Stimulated activated CD4-positive, alpha-beta T cell treated with anti-CD3 and anti-CD28 coated beads, Interleukin-4, amount 100 ng/mL, for 1 hour (primary cell): ENCODE data around the gene MYOM3.

ENCODE experiments used
- DNase-seq: peaks from one replicate; pipeline ENCODE4 v3.0.0-alpha.2; 2020

Gene MYOM3

DNA sequence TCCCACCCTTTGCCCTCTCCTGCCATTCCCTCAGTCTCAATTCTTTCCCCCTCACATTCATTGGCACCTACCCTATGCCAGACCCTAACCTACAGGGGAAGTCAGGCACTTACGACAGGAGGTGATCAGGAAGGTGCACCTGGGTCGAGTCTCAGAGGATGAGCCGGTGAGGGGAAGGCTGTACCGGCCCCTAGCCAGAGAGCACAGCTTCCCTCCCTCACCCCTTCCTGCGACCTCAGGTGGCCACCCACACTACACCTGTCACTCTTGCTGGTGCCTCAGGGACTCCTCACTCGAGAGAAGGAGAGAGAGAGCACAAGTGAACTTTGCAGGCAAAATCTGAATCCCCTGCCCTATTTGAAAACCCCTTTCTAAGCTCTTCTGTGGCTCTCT lies 1.7 kb upstream of the MYOM3 start:
- DNase-seq = no peak

DNA sequence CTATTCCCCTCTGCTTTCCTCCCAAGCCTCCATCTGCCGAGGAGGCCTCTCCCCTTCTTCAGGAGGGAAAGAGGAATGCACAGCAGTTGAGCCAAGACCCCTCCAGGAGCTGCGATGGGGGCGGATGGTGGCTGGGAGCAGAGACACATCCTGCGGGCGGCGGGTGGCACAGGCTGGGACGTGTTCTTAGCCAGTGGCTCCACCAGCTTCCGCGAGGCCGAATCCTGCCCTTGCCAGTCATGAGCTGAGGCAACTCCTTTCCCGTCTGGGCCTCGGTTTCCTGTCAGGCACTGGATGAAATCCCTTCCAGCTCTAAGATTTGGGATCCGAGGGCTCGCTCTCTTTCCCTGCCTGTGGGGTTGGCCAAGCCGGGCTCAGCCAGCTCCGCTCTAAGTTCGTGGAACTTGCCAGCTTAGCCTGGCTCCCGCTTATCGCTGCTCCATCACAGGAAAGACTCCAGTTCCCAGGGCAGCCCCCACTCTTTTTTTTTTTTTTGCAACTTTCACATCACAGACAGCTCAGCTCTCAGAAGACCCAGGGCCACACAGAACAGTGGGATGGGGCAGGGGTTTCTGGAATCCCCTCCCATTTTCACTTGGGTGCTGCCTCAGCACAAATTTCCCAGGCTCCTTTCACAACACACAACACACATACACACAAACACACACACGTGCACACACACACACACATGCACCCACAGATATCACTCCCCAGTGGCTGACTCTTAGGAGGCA lies 506 bp downstream of the MYOM3 start:
- no peak for DNase-seq

DNA sequence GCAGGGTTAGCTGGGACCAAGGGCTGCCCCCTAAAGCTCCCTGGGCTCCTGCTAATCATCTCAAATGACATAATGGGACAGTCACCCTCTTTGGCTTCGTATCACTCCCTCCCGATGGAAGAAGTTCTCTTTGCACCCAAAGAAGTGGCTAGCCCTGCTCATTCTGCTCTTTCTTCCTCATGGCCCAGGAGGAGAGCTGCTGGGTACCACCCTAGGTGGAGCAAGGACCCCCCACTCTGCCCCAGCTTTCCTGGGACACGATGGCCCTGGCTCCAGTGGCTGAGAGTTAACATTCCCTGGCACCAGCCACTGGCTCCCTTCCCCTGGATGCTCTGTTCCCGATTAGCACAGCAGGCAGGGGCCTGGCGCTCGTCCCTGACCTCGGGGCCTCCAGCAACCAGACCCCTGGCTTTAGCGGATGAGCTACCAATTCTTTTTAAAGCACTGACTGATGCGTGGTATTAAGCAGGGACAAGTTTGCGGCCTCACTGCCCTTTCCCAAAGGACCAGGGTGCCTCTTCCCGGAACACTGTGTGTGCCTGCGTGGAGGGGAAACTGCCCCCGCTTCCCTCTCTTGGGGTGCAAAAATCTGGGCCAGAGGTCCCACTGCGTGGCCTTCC lies 1.2 kb downstream of the MYOM3 start:
- no peak for DNase-seq

DNA sequence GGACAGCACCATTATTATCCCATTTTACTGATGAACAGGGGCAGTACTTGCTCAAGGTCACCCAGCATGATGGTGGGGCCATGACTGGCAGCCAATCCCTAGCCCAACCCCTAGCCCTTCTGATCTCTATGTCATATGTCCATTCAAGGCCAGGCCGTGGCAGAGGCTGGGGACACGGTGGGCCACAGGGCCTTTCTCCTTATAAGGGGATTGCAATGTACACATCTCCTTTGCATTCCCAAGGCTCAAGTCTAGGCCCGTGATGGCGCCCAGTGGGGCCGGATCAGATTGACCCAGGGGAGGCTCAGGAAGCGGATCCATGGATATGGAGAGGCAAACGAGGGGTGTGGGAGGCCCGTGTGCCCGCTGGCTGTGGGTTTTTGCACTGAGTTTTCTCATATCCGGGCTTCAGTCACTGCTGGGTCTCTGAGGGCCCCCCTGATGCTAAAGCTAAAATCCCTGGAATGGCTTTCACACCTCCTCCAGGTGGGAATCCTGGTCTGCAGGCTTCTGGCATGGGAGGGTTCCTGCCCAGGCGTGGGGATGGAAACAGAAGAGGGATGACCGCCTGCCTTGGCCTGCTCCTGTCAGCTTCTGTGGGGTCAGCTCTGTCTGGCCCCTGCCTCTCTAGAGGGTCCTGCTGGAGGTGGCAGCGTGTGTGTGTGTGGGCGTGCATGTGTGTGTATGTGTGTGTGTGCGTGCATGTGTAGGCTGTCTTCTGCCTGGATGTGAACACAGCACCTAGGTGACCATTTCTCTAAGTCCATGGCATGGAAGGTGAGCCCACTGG lies 2.1 kb downstream of the MYOM3 start:
- DNase-seq = no peak

DNA sequence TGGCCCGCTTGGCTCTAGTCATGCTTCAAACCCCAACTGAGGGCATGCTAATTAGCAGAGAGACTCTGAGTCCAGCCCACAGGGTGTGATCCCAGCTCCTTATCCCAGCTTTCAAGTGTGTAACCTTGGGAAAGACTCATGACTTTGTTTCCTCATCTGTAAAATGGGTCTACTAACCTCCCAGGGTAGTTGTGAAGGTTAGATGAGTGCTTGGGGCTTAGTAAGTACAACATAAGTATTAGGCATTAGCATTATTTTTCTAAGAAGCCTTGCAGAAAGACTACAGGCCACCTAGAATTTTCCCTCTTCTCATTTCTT lies 2.8 kb downstream of the MYOM3 start:
- no peak for DNase-seq

DNA sequence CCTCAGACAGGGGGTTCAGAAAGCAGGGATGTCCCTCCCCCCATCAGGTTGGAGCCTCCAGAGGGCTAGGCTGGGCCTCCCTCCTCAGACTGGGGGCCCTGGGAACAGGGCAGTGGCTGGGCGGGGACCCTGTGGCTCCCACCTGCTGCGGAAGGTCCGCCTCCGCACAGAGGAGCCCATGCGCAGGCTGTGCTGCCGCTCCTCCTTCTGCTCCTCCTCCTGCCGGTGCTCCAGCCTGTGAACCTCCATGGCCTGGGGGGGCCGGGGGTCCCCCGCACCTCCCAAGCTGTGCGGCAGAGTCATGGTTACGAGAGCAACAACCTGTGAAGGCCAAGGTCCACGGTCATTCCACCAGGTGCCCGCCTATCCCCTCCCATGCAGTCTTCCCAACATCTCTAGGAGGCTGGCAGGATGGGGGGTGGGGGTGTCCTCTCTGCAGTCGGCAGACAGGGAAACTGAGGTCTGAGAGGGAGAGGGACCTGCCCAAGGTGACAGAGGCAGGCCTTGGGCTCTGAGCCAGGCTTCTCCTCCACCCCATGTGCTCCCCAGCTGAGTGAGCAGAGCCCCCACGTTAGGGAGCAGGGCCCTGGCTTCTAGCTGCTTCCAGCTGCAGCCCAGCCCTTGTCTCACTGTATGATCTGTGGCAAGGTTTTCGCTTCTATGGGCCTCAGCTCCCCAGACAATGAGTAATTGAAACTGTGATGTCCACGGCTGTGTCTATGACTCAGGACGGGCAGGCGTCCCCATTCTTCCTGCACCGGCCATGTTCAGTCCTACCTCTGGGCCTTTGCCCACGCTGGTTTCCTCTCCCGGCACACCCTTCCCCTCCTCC lies 3.4 kb downstream of the MYOM3 start:
- DNase-seq = no peak

DNA sequence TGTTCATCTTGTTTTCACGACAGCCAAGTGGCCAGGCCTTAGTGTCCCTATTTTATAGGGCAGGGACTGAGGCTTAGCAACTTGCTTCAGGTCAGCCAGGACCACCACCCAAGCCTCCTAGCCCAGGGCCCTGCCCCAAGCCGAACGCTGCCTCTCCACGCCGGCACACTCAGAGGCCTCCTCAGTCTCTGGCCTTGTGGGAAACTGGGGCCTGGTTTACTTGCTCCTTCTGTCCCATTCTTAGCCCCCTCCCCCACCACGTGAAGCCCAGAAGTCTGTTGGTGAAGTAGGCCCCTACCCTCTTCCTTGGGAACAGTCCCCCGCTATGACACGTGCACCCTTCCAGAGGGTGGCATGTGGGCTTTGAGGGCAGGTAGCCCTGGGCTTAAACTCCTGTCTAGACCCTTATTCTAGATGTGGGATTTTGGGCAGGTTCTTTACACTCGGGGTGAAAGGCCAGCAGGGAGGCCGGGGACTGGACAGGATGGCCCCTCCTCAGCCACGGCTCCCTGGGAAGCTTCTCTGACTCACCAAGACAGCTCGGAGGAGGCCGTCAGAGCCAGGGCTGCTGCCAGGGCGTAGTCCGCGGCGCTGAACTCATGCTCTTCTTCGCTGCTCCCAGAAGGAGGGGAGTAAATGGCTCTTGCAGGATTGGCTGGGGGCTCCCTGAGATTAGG lies 4.3 kb downstream of the MYOM3 start:
- no peak for DNase-seq

DNA sequence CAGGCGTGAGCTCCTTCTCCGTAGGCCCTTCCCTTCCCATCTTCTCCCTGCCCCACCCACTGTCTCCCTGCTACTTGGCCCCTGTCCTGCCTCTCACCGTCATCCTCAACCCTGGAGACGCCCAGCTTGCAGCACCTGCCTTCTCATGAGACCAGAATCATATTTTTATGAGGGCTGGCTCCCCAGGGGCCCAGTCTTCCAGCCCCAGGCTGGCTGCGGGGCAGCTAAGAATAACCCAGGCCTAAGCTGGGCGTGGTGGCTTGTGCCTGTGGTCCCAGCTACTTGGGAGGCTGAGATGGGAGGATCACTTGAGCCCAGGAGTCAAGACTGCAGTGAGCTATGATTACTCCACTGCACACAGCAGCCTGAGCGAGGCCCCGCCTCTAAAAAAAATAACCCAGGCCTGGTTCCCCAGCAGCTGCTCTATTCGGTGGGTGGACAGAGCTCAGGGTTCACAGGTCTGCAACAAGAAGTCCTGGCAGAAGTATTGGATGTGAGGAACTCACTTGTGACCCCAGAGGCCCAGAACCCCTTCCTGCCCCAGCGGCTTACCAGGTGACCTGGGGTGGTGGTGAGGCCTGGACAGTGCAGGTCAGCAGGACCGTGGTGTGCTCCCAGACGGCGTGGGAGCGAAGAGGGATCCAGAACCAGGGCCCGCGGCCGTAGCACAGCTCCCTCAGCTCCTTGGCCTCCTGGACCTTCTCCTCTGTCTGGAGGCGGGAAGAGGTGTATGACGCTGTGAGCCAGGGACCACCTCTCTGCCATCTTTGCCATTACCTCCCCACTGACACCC lies 6.4 kb downstream of the MYOM3 start:
- no peak for DNase-seq

DNA sequence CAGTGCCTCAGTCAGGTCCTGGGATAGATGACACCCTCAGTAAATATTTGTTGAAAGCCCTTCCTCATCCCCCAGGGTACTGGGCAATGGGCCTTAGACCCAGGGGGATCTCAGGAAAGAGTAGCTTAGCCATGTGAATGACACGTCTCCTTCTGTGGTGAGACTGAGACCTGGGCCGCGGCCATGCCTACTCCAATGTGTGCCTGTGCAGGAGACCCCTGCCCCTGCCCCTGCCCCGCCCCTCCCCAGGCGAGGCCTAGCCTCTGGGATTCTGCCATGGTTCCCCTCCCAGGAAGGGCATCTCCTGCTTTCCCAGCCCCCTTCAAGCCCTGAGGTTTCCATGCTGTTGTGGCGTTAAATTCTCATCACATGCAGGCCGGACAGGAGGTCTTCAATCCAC lies 7.1 kb downstream of the MYOM3 start:
- no peak for DNase-seq

DNA sequence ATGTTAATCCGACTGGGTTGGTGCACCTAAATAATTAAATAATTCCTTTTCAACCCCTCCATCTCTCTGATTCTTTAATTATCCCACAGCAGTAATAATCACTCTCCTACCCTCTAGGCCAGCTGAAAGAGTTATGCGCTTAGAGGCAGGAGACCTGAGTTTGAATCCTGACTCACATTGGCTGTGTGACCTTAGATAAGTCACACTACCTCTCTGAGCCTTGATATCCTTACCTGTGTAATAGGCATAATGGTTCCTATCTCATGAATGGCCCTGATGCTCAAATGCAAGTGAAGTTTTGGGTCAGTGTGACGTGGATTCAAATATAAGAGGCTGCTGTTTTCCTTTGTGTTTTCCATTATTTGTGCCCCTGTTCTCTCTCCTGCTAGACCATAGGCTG lies 8.1 kb downstream of the MYOM3 start:
- DNase-seq = no peak

DNA sequence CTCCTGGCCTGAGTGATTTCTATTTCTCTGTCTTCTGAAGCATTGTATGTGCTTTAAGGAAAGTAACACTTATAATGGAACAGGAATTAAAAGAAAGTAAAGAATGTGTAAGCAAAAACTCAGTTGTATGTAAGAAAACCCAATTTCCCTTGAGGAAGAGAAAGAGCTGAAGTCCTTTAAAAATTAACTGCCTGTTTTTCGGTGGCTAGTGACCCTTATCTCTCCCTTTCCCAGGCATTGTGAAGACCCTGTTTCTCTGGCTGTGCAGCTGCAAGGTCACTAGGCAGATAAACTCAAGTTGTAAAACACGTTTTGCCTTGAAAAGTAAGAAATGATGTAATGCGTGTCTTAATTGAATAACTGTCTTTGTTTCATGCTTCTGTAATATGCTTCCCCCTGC lies 8.5 kb downstream of the MYOM3 start:
- no peak for DNase-seq

DNA sequence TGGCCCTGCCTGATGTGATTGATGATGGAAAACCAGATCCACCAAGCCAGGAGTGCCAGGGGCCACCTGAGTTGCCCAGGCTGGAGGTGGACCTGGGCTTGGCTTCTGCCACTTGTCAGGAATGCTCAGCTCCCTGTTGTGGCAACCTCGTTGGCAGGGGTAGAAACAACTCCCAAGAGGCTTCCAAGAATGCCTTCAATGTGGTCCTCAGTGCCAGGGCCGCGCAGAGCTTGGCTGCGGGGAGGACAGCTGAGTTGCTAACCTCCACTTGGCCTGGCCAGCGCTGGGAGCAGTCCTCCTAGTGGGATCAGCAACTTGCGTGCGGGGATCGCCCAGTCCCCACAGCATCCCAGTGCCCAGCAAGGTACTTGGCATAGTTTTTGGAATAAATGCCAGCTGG lies 9.0 kb downstream of the MYOM3 start:
- no peak for DNase-seq

DNA sequence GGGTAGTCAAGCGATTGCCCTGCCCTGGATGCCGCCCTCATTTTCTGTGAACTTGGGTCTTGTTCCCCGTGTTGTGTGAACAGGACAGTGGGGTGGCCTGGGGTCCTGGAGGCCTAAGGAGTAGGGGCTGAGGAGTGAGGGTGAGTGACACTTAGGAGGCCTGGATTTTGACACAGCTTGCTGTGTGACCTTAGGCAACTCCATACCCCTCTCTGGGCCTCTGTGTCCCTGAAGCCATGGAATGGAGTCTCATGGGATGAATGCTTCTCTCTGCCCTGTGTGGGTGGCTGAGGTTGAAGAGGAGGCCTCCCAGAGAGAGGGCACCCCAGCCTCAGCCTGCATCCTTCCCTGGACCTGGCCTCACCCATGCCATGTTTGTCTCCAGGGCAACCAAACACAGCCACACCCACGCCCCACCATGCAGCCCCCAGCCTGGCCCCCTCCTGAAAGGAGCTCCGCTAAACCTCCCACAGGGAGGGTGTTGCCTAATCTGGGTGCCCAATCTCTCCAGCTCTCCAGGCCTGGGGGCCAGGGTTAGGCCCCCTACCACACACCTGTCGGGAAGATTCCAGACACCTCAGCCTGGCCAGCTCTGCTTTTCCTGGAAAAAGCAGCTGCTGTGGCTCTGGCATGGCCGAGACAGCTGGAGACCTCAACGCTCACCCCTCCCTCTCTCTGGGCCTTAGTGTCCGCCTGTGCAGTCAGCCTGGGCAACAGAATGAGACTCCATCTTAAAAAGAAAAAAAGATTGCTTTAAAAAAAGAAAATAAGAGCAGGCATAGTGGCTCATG lies 9.9 kb downstream of the MYOM3 start:
- no peak for DNase-seq

DNA sequence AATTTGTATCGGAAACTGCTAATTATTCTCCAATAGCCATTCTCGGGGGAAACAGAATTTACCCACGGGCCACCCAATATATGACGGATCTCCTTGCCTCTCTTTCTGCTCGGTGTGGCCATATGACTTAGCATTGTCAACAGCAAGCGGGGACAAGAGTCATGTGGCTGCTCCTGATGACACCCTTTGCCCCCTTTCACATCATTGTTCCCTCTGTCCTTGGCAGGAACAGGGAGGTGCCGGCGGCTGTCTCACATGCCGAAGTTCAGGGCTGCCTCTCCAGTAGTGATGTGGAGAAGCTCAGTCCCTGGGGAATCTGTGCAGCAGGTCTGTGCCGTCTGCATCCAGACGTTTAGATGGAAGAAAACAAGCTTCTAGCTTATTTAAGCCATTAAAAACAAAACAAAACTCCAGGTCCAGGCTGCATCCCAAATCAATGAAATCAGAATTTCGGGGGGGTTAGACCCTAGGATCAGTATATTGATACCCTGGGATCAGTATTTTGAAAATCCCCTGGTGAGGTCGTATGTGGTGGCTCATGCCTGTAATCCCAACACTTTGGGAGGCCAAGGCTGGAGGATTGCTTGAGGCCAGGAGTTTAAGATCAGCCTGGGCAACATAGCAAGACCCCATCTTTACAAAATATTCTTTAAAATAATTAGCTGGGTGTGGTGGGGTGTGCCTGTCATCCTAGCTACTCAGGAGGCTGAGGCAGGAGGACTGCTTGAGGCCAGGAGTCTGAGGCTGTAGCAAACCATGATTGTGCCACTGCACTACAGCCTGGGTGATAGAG lies 10.8 kb downstream of the MYOM3 start:
- DNase-seq = no peak

DNA sequence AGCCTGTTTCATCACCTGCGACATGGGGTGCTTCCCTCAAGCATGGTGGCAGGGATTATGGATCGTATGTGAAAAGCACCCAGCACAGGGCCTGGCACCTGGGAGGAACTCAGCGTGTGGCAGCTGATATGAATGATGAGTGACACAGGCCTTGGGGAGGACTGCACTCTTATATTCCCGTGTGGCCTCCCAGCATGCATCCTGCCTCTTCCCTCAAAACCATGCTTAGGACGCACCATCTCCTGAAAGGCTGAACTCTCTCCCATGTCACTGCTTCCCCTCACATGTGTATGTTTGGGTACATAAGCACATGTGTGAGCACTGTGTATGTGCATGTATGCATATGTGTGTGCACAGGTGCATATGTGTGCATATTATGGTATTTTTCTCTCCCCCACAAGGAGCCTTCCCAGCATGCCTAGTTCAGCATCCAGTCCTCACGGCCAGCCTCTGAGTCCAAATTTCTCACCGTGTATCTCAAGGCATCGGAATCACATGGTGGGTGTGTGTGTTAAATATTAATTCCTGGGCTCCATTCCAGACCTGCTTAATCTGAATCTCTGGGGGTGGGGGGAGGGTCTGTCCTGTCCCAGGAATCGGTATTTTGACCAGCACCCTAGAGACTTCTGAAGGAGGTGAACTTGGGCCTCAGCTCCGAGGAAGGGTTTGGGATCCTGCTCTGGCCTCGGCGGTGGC lies 12.8 kb downstream of the MYOM3 start:
- DNase-seq = no peak

DNA sequence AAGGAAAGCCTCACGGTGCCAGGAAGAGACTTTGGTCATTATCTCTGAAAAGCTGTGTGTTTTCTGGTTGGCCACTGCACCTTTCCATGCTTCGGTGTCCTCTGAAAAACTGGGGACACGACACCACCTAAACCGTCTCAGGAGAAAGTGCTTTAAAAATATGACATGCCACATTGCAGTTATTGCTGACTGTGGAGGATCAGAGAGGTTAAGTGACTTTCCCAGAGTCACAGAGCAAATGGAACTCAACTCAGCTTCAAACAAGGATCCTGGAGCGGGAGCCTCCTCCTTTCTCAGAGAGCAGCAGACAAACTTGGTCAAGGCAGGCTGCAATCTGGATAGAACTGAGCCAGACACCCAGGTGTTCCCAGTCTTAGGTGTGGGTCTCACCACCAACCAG lies 13.8 kb downstream of the MYOM3 start:
- DNase-seq = no peak

DNA sequence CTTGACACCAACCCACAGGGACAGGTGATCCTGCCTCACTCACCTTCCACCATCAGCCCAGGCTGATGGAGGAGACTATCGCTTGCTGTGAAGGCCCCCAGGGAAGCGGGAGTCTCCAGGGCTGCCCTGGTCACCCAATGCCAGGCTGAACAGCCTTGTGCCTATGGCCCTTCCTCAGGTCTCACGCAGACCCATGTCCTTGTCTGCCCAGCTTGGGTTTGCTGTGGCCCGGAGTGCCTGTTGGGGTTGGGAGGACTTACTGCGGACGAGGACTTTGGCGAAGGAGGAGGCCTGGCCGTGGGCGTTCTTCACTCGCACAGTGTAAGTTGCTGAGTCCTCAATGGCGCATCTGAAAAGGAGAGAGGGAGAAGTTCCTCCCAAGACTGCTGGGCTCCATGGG lies 14.3 kb downstream of the MYOM3 start:
- no peak for DNase-seq

DNA sequence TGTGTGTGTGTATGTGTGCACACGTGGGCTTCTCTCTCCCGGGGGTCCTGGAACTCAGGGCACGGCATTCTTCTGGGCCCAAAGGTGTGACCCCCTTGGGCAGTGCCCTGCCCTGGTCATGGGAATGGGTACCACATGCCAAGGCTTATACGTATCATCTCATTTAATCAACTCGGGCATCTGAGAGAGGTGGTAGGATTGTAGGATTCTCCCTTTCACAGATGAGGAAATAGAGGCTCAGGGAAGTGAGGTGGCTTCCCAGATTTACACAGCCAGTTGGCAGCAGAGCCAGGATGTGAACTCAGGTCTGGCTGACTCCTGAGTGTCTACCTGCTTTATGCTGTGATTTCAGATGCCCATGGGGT lies 15.2 kb downstream of the MYOM3 start:
- no peak for DNase-seq

DNA sequence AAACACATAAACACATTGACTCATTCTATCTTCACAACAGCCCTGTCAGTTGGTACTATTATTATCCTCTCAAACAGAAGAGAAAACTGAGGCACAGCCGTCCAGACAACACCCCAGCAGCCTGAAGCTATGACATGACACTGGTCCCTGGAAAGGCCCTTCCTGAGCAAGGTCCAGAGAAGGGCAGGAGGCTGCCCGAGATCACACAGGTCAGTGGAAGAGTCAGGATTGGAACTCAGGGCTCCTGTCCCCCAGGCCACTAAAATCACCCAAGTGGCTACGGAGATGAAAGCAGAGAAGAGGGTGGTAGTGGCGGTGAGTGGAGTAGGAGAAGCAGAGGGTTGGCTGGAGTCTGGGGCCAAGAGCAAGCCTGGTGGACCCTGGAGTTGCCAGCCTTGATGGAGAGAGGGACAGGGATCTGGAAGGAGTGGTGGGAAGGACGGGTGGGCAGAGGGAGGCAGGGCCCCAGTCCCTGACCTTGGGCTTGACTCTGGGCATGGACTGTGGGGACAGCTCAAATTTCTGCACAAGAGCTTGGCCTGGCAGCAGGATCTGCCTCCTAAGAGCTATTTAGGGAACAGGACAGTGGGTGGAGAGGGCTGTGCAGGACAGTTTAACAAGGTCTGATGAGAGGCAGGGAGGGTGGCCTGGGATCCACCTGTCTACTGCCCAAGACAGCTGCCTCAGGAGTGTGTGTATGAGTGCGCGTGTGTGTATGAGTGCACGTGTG lies 15.8 kb downstream of the MYOM3 start:
- DNase-seq = no peak
